COLO668 (cell line): ENCODE data around the gene PPARG.
"Not testable (repeated sequence)": the region's sequence is repeated elsewhere in the genome, so short reads cannot be mapped to it uniquely, and the experiment has no call there.

Source experiments
- DNase-seq: peaks from one replicate; lab custom pipeline; 2025; ENCODE audit not compliant: unreplicated experiment; lab: John Stamatoyannopoulos, UW

Gene PPARG

GRCh38 chr3:12278566-12278965 is 10.3 kb upstream of the PPARG start:
- no peak for DNase-seq

DNA sequence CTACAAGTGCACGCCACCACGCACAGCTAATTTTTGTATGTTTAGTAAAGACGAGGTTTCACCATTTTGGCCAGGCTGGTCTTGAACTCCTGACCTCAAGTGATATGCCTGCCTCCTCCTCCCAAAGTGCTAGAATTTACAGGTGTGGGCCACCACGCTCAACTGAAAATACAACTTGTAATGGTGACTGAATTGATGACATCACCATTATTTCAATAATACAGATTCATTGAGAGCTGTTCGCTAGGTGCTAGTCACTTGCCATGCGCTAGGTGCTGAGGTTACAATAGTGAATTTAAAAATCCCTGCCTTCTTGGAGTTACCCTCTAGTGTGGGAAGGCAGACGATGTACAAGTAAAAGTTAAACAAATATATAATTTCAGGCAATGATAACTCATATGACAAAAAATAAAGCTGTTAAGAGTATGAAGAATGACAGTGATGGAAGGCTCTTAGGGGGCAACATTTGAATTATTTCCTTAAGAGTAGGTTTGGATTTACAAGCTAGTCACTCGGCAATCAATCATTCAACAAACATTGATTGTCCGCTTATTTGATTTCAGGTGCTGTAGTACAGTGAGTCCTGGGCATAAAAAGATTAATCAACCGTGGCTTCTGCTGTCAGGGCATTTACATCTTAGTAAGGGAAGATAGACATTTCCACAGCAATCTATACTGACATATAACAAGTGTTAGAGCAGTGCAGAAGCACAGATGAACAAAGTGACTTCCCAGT is 9.1 kb upstream of the PPARG start:
- no peak for DNase-seq

DNA sequence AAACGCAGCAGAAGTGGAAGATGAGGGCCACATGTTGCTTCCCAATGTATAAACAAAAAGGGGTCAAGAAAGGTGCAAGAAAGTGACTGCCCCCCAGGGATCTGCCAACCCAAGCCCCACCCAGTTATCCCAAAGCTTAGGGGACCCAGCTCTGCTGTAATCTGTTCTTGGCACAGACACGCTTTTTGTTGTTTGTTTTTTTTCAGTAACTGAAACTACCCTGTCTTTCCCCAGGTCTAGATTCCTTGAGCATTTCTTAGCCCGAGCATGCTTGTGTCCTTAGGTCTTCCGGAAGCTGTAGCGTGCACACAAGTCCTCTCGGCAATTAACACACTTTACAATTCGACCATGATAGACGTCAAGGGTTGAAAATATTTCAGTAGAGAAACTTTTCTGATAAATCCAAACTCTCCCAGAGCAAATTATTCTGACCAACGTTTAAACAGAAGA is 8.5 kb upstream of the PPARG start:
- DNase-seq: no peak

DNA sequence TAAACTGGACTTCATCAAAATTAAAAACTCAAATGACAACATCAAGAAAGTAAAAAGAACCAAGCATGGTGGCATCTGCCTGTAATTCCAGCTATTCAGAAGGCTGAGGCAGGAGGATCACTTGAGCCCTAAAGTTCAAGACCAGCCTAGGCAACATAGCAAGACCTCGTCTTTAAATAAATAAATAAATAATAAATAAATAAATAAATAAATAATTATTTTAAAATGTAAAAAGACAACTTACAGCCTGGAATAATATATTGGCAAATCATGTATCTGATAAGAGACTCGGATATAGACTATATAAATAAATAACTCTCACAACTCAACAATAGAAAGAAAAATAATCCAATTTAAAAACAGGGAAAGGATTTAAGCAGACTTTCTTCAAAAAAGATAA is 4.3 kb upstream of the PPARG start:
- no peak for DNase-seq

DNA sequence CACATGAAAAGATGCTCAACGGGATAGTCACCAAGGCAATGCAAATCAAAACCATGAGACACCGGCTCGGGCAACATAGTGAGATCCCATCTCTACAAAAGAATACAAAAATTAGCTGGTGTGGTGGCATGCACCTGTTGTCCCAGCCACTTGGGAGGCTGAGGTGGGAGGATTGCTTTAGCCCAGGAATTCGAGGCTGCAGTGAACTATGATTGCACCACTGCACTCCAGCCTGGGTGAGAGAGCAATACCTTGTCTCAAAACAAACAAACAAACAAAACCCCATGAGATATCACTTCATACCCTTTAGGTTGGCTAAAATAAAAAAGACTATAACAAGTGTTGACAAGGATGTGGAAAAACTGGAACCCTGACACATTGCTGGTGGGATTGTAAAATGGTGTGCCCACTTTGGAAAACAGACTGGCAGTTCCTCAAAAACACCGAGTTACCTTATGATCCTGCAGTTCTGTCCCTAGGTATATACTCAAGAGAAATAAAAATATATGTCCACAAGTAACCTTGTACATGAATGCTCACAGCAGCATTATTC is 3.8 kb upstream of the PPARG start:
- no peak for DNase-seq

GRCh38 chr3:12285779-12286178 is 3.1 kb upstream of the PPARG start:
- DNase-seq: not testable (repeated sequence)

DNA sequence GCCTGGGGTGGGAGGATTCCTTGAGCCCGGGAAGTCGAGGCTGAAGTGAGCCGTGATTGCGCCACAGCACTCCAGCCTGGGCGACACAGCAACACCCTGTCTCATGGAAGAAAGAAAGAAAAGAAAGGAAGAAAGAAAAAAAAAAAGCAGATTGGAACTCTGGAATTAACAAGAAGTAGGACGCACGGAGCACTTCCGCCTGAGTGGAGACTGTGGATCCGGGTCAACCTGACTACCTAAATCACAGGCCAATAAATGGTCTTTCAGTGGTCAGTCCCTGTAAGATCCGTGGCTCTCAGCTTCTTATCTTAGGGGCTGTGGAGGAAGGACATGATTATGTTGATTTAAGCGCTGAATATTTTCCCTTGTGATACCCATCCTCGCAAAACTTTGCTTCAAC is 2.4 kb upstream of the PPARG start:
- DNase-seq: no peak

DNA sequence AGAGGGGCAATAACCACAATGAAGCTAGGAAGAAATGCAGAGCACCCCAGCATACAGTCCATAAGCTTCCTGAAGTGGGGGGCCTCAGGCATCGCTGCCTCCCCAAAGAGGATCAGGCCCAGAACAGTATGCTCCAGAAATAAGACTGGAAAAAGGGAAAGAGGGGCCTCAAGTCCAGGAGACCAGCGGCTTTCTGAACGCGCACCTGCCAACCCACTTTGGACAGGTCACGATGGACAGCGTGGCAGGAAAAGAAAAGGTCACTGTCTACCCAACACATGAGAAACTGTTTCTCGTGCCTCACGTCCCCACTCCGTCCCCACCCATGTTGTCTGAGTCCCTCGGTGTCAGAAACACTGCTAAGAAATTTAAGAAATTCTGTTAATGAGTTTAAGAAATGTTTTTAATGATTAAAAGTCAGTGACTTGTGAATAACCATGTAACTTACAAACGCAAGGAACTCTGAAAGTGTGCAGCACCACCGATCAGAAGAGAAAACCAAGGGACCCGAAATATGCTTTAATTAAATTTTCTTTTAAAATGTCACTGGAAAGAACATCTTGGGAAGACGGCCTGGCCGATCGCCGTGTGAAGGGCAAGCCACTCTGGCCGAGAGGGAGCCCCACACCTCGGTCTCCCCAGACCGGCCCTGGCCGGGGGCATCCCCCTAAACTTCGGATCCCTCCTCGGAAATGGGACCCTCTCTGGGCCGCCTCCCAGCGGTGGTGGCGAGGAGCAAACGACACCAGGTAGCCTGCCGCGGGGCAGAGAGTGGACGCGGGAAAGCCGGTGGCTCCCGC is 1.7 kb upstream of the PPARG start:
- DNase-seq: peak; percentile 22

- DNase-seq: peak; percentile 44
Observed at GRCh38 chr3:12287727-12288181, 1.1 kb upstream of the PPARG start.

- DNase-seq: no peak
Observed at GRCh38 chr3:12289524-12289923, 654 bp downstream of the PPARG start.

GRCh38 chr3:12292770-12293169 is 3.9 kb downstream of the PPARG start:
- DNase-seq: no peak

DNA sequence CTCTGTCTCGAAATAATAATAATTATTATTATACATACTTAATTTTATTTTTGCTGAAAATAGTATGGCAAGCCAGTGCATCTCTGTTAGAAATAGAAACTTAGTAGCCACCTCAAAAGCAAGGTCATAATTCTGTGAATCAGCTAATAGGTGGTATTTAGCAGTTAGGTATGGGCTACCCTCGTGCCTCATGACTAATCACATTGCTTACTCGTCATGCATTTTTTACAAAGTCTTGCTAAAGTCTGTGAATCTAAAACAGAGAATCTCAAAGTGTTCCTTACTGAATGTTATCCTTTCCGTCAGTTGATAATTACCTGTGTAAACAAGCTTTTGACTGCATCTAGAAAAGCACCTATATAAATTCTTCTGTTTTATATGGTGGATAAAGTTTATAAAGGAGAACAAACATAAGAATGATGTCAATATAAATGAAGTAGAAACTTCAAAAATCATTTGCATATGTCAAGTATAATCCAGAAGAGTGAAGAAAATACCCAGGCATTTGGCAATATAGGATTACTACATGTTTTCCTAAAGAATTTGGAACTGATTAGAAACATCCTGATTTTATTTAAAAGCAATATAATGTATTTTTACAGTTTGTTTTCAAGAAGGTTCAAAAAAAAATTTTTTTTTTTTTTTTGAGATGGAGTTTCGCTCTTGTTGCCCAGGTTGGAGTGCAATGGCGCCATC is 6.2 kb downstream of the PPARG start:
- DNase-seq: no peak

DNA sequence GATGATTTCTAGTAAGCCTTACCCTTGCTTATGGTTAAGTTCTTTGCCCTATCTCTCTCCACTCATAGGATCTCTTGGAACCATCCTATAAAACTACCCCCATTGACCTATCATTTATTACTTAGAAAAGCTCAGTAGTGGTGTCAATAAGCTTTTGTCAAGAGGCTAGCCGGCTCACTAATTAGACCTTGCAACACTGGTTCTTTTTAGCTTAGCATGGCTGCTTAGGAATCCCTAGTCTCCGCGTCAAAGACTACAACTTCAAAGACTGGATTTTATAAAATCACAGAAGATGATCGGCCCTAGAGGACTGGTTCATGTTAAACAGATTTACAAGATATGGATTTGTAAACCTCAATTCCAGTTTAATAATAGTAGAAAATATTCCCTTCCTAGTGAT is 7.6 kb downstream of the PPARG start:
- no peak for DNase-seq

DNA sequence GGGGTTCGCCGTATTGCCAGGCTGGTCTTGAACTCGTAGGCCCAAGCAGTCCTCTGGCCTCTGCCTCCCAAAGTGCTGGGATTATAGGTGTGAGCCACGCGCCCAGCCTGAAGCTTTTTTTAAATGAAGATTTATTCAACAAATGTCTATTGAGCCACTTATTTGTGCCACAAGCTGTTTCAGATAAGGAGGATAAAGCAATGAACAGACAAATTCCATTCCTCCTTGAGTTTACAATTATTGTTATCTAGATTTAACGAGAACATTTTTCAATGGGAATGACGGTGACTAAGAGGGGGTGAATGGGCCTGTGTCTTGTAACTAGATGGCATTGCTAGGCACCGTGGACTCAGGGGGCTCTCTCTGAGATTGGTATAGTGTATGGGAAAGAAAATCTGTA is 10.2 kb downstream of the PPARG start:
- no peak for DNase-seq

DNA sequence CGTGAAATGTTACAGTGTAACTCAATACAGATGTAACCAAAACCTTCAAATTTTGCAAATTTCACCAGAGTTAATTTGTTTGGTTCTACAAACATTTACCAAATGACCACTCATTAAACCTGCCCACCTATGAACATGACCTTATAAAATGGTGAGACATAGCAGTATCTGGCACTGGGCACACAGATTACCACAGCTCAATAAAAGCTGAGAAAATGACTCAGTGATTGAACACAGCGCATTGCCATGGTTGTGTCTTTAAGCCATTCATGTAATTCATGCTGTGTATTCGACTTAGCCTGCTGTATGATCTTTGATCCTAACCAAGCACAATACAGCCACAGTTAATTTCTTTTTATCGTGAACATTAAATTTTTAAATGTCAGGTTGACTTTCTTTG is 11.3 kb downstream of the PPARG start:
- DNase-seq: no peak

DNA sequence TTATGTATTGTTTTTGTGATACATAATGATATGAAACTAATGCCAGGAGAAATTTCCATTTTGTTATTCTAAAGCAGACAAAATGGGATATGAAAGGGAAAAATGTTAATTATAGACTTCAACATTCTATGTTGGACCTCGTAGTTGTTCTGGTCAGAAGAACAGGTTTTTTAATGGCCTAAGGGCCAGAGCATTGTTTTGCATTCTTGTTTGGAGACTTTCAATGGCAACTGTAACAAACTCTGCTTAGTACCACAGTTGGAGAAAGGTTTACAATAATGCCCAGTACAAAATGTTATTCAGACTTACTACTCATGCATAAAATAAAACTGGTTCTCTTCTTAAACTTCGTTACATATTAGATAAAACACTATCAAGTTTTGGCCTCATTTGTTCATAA is 12.2 kb downstream of the PPARG start:
- no peak for DNase-seq

DNA sequence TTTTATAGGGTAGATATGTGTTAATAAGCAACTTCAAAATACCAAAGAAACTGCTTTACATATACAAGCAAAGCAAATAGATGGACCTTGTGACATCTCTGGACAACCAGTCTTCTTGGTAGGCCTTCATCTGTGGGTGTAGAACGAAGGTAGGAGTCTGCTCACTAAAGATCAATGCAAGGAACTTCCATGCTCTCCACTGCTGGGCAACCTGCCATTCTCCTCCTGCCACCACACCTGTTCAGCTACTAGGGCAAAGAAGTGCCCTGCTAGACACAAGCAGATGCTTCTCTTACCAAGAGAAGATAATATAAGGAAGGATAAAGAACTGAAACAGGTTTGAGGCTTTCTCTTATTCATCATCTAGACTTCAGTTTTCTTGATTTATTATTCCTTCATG is 12.6 kb downstream of the PPARG start:
- no peak for DNase-seq

GRCh38 chr3:12302564-12302963 is 13.7 kb downstream of the PPARG start:
- DNase-seq: no peak

DNA sequence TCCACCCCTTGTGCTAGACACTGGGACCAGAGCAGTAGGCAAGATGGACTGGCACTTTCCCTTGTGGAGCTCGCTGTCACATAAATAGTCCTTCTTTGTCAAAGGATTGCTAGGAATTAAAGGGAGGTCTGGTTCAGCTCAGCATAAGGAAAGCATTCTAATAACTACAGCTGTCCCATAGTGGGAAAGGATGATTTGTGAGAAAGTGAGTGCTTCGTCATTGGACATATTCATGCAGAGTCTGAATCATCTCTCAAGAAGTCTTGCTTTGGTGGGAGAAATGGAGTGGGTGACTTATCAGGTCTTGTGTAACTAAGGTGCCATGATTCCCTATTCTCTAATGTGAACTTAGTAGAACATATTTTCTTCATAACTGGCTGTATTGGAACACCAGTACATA is 14.7 kb downstream of the PPARG start:
- DNase-seq: no peak

- DNase-seq: no peak
Observed at GRCh38 chr3:12303993-12304392, 15.1 kb downstream of the PPARG start.

GRCh38 chr3:12307136-12307535 is 18.3 kb downstream of the PPARG start:
- DNase-seq: no peak

DNA sequence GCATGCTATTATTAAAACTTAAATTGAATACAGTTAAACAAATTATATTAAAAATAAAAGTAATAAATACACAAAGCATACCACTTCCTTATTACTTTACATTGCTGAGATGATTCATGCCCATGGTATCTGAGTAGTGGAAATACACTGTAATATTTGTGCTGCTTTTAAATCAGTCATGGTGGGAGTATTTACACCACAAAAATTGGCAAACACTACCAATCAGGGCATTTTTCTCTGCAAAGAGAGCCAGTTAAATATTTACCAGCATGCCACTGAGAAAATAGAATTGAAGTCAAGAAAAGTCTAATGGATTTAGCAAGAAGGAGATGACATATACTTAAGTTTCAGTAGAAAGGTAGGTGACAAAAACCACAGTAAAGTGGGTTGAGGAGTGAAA is 19.6 kb downstream of the PPARG start:
- DNase-seq: no peak
